Neutrophil (primary cell): ENCODE results near the gene ZFP36L2.

Experiments used
- H3K27ac ChIP-seq: fragments of 200-600 bp; sonication (generic); 2 replicates; pipeline ENCODE4 v1.5.1; 2016; ENCODE audit warnings: mild to moderate bottlenecking, moderate library complexity
- H3K27me3 ChIP-seq: fragments of 200-600 bp; sonication (generic); 2 replicates; pipeline ENCODE4 v1.6.0; 2016; ENCODE audit warnings: mild to moderate bottlenecking
- H3K36me3 ChIP-seq: fragments of 200-600 bp; sonication (generic); 2 replicates; pipeline ENCODE4 v1.5.1; 2017
- H3K4me1 ChIP-seq, 2 experiments: fragments of 200-600 bp in 1 of 2; sonication (generic) in 1 of 2; 1 replicate in 1 of 2; 2 replicates in 1 of 2; pipeline versions ENCODE4 v1.5.1 to v1.6.1; 2013 to 2016; ENCODE audit warnings: low read depth in 1 of 2, low read length in 1 of 2, mild to moderate bottlenecking in 1 of 2, moderate library complexity in 1 of 2; ENCODE audit not compliant: control insufficient read depth in 1 of 2, insufficient read depth in 1 of 2
- H3K4me3 ChIP-seq, 2 experiments: fragments of 200-600 bp in 1 of 2; sonication (generic) in 1 of 2; 1 replicate in 1 of 2; 2 replicates in 1 of 2; pipeline ENCODE4 v1.5.1; 2013 to 2016; ENCODE audit warnings: low read depth in 1 of 2, low read length in 1 of 2, mild to moderate bottlenecking in 1 of 2, moderate library complexity in 1 of 2
- H3K9me3 ChIP-seq: fragments of 200-600 bp; sonication (generic); 2 replicates; pipeline ENCODE4 v1.5.1; 2016
- TF ChIP-seq, protein P1 (sequence below): fragments of 200-600 bp; sonication (generic); IDR thresholded peaks from 2 replicates; pipeline ENCODE4 v1.5.1; 2016; ENCODE audit warnings: antibody characterized with exemption

ZFP36L2 gene

DNA sequence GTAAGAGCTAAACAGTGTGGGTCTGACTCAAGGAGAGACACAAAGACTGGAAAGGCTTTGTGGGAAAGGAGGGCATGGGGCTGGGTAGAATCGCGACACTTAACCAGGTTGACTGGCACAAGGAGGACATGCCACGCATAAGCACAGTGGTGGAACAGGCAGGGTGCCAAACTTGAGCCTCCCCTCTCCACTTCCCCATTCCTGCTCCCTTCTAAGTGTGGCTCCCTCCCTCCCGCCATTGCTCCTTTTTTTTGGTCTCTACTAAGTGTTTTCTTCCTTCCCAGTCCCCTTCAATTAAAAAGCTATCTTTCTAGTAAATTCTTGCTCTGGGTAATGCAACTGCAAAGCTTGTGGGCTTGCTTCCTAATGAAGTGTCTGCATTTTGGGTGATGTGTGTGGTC is 40.3 kb upstream of the ZFP36L2 start:
- Histone ChIP-seq H3K36me3 (no peaks in the 10 kb centered on the region), H3K27ac (no peak overlapping the region), H3K9me3 (no peaks in the 10 kb centered on the region), H3K4me3 (no peak overlapping the region), H3K27me3 (no peaks in the 10 kb centered on the region), H3K4me1 (peaks cover 0 to 7% of the 10 kb centered on the region in 2 experiments)
- TF ChIP-seq, protein P1, sequence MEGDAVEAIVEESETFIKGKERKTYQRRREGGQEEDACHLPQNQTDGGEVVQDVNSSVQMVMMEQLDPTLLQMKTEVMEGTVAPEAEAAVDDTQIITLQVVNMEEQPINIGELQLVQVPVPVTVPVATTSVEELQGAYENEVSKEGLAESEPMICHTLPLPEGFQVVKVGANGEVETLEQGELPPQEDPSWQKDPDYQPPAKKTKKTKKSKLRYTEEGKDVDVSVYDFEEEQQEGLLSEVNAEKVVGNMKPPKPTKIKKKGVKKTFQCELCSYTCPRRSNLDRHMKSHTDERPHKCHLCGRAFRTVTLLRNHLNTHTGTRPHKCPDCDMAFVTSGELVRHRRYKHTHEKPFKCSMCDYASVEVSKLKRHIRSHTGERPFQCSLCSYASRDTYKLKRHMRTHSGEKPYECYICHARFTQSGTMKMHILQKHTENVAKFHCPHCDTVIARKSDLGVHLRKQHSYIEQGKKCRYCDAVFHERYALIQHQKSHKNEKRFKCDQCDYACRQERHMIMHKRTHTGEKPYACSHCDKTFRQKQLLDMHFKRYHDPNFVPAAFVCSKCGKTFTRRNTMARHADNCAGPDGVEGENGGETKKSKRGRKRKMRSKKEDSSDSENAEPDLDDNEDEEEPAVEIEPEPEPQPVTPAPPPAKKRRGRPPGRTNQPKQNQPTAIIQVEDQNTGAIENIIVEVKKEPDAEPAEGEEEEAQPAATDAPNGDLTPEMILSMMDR: no peak

DNA sequence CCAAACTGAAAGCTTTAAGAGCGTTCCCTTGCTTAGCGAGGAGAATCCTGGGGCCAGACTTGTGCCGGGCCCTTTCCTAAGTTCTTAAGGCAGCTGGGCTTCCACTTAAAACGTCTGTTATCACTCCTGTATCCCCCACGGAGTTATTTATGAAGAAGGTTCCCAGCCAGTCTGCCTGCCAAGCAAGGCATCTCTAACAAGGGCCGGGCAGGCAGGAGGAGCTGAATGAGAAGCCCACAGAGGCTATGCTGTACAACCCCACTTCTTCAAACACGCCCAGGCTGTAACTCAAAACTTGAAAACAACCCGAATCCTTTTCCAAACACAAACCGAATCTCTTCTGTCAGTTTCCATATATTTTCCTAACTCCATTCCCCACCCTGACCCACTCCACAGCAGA is 39.0 kb upstream of the ZFP36L2 start:
- Histone ChIP-seq H3K27ac (no peak overlapping the region), H3K36me3 (no peaks in the 10 kb centered on the region), H3K27me3 (no peaks in the 10 kb centered on the region), H3K4me3 (no peak overlapping the region), H3K9me3 (no peaks in the 10 kb centered on the region), H3K4me1 (peaks cover 0 to 7% of the 10 kb centered on the region in 2 experiments)
- TF ChIP-seq, protein P1: no peak

DNA sequence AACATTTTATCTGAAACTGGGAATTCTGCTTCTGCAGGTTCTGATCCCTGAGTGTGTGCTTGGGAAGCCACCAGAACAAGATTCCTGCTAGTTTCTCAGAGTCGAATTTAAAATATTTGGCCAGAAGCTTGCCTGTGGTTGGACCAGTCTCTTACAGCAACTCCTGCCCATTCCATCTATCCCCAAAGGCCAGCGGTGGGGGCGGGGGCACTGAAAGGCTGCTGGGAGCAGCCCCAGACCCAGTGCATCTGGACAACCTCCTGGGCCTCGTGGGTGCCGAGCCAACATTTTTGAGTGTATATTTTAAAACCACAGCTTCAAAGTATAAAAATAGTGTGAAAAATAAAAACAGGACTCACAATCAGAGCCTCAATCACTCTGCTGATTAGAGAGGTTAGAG is 38.6 kb upstream of the ZFP36L2 start:
- Histone ChIP-seq H3K36me3 (no peaks in the 10 kb centered on the region), H3K27ac (no peak overlapping the region), H3K4me3 (no peak overlapping the region), H3K9me3 (no peaks in the 10 kb centered on the region), H3K4me1 (peaks cover 0 to 7% of the 10 kb centered on the region in 2 experiments), H3K27me3 (no peaks in the 10 kb centered on the region)
- TF ChIP-seq, protein P1: no peak

DNA sequence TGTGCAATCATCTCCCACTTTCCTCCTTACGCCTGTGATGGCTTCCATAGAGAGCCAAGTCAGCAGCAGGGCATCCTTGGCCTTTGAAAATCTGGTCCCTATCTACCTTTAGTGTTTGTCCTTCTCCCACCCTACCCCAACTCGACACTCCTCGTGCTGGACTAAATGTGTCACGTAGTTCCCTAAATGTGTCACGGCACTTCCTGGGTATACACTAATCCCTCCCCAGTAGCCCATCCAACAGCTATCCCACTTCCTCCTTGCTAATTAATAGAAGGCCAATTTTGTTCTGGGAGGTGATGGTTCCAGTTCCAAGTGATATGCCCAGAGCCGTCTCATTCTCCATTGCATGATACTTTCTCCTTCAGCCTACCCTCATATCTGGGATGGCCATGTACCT is 36.5 kb upstream of the ZFP36L2 start:
- Histone ChIP-seq H3K4me3 (no peak overlapping the region), H3K27ac (no peak overlapping the region), H3K4me1 (peaks cover 0 to 7% of the 10 kb centered on the region in 2 experiments), H3K36me3 (no peaks in the 10 kb centered on the region), H3K9me3 (no peaks in the 10 kb centered on the region), H3K27me3 (no peaks in the 10 kb centered on the region)
- TF ChIP-seq, protein P1: no peak

DNA sequence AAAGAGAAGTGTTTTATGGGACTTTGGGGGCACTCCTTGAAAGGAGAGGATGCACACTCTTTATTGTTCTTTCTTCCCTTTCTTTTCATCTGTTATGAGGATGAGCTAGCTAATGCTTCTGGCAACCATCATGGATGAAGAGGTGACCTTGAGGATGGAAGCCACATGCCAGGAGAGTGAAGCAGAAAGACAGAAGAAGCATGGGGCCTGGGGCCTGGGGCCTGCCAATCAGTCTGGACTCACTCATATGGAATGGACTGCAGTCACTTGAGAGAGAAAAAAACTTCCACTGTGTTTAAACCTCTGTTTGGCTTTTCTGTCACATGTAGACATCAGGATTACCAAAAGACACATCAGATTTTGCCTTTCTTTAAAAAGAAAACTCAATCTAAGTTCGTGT is 35.8 kb upstream of the ZFP36L2 start:
- Histone ChIP-seq H3K9me3 (no peaks in the 10 kb centered on the region), H3K27ac (no peak overlapping the region), H3K27me3 (no peaks in the 10 kb centered on the region), H3K4me1 (peaks cover 0 to 7% of the 10 kb centered on the region in 2 experiments), H3K4me3 (no peak overlapping the region), H3K36me3 (no peaks in the 10 kb centered on the region)
- TF ChIP-seq, protein P1: no peak

DNA sequence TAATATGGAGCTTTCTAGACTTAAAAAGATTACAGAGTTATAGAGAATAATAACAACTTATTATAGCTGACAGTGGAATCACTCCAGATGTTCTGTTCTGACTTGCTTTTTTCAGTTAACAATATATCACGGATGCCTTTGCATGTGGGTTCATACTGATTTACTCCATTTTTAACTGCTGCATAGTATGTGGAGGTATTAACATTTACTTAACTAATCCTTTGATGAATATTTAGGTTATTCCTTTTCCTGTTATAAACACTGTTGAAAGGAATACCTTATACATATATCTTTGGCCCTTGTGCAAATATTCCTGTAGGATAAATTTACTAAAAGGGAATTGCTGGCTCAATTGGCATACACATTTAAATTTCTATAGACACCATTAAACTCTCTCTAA is 33.1 kb upstream of the ZFP36L2 start:
- no peaks in the 10 kb centered on the region for H3K9me3 ChIP-seq
- H3K4me1 ChIP-seq: no peaks in the 10 kb centered on the region
- no peaks in the 10 kb centered on the region for H3K27me3 ChIP-seq
- H3K27ac ChIP-seq: no peak overlapping the region
- no peaks in the 10 kb centered on the region for H3K36me3 ChIP-seq
- no peak overlapping the region for H3K4me3 ChIP-seq
- TF ChIP-seq, protein P1: no peak
